ENCODE data around the gene TBL1XR1. TPM values are rescaled to one million over a fixed set of nuclear protein-coding genes. Genes with fewer than 3 reads are reported as not detected.

TBL1XR1 gene
- total RNA-seq, 1 experiment from 2014 or later, result 175 TPM

DNA sequence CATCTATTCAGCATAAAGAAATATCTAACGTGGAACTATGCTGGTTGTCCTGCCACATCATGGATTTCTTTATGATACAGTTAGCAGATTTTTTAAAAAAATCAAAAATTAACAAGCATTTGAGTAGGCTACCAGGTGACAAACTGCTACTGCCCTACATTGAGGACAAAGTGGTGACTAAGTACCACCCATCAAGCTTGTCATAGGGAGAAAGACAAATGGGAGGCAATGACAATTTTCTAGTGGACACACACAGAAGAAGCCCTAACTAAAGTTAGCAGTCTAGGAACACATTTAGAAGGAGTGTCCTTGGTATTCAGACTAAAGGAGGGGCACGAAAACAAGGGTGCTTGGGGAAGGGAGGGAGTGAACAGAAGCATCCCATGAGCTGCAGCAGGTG, 131.2 kb downstream of the TBL1XR1 start:
- Histone ChIP-seq H4K20me1 (ENCODE audit: control insufficient read depth, insufficient read depth, insufficient read length) (no peaks in the 10 kb centered on the region), H3T11ph (ENCODE audit: low read length) (no peak overlapping the region), H2BK12ac (ENCODE audit: insufficient read length, low read depth, low read length) (no peak overlapping the region), H3K23me2 (ENCODE audit: insufficient read length, low read depth, low read length, poor library complexity, severe bottlenecking) (no peaks in the 10 kb centered on the region), H2BK120ac (ENCODE audit: low read depth, low read length, poor library complexity, severe bottlenecking) (no peak overlapping the region), H3K4me2 (ENCODE audit: insufficient read depth, insufficient read length, low read length) (no peak overlapping the region), H4K5ac (ENCODE audit: insufficient read length, low read depth, low read length) (no peak overlapping the region), H2AFZ (ENCODE audit: low read length) (no peak overlapping the region), H3K9me3 (ENCODE audit: control insufficient read depth, low read depth, low read length) (no peaks in the 10 kb centered on the region), H3K4ac (ENCODE audit: low read depth, low read length) (no peak overlapping the region), H2BK15ac (ENCODE audit: low read depth, low read length) (no peak overlapping the region), H3K9ac (ENCODE audit: extremely low read depth, insufficient read length, low read length) (no peak overlapping the region), H3K27me3 (ENCODE audit: insufficient read depth, low read length) (no peaks in the 10 kb centered on the region), H2BK5ac (ENCODE audit: insufficient read length, low read length) (no peak overlapping the region), H3K4me1 (ENCODE audit: insufficient read depth, low read length) (no peaks in the 10 kb centered on the region), H4K91ac (ENCODE audit: insufficient read length, low read depth, low read length) (no peak overlapping the region), H3K18ac (ENCODE audit: insufficient read length, low read depth, low read length) (no peak overlapping the region), H3K14ac (ENCODE audit: insufficient read depth, low read length) (no peak overlapping the region), H4K8ac (replicated peaks; ENCODE audit: insufficient read length, low read depth, low read length) (peak overlapping the region; percentile 82), H3K79me1 (ENCODE audit: insufficient read depth, low read depth, low read length, poor library complexity, severe bottlenecking) (peaks cover 6% of the 10 kb centered on the region), H2AK5ac (ENCODE audit: insufficient read length, low read length) (no peak overlapping the region), H3K23ac (ENCODE audit: insufficient read length, low read depth, low read length) (no peak overlapping the region), H3K27ac (ENCODE audit: insufficient read length, low read depth, low read length) (no peak overlapping the region), H3K56ac (ENCODE audit: insufficient read length, low read depth, low read length) (no peak overlapping the region), H2BK20ac (ENCODE audit: low read depth, low read length, poor library complexity, severe bottlenecking) (no peak overlapping the region), H3K79me2 (ENCODE audit: insufficient read depth, low read length) (peaks cover 14% of the 10 kb centered on the region; the same call in 1 of the 2 replicates)
- Mint-ChIP-seq H3K36me3 (ENCODE audit: insufficient read depth in 1 of 3, low read depth in 3 of 3) (no peaks in the 10 kb centered on the region; a peak in 1 of 7 replicates), H3K27me3 (ENCODE audit: low read depth) (no peaks in the 10 kb centered on the region), H3K27ac (peak overlapping the region in 1 of 3 experiments; percentile 10; a peak in 2 of 7 replicates), H3K4me3 (no peak overlapping the region), H3K4me1 (peaks cover 11 to 18% of the 10 kb centered on the region in 2 experiments; a peak in 3 of 4 replicates), H3K9me3 (no peaks in the 10 kb centered on the region)
- DNase-seq, result no peak
- WGBS (ENCODE audit: extremely low coverage, insufficient read length, low lambda C conversion rate), result no CpG with 5 or more reads among the region's 2 CpGs
- TF ChIP-seq CTCF (conservative IDR thresholded peaks at IDR 0.05), result no peak

Data from H9 (cell line).